ENCODE data around the gene NONO. TPM values are rescaled to one million over a fixed set of nuclear protein-coding genes. Genes with fewer than 3 reads are reported as not detected.
"Not testable (repeated sequence)": the region's sequence is repeated elsewhere in the genome, so short reads cannot be mapped to it uniquely, and the experiment has no call there.

Gene NONO
- total RNA-seq, 1 experiment from 2014 or later = 292 TPM

GRCh38 chrX:71254092-71254963, 29.1 kb upstream of the NONO start, which contains the start of gene ZMYM3:
Gene ZMYM3 (minus strand): TSS chrX:71254140. CDS start chrX:71253255, 885 bp downstream.
- DNase-seq (ENCODE audit: unreplicated experiment) = peak; percentile 83
- intact Hi-C loops (cut with micrococcal nuclease) = loop anchor here (5.0 kb wide), 1 partner anchor 113 kb away; the partner anchor contains the start of gene TAF1
- Mint-ChIP-seq H3K4me3 (ENCODE audit: unreplicated experiment) (peak within 1 kb of the TSS; percentile 92), H3K27me3 (ENCODE audit: insufficient read depth, unreplicated experiment) (peaks cover 10% of the 10 kb centered on the region), H3K27ac (ENCODE audit: low read depth, unreplicated experiment) (peak within 1 kb of the TSS; percentile 82), H3K9me3 (ENCODE audit: unreplicated experiment) (no peaks in the 10 kb centered on the region), H3K4me1 (ENCODE audit: insufficient read depth, unreplicated experiment) (peaks cover 8% of the 10 kb centered on the region), H3K36me3 (ENCODE audit: insufficient read depth, unreplicated experiment) (peaks cover 11% of the 10 kb centered on the region)
- no TSS peak for BruUV-seq (replicated peaks)
- CTCF ChIA-PET = interaction anchor here (0.5 to 1.4 kb wide), 7 partner anchors 29 to 1373 kb away, joined by 3 to 6 read pairs (median 3); partner anchors contain the start of gene NONO
- POLR2A ChIA-PET = interaction anchor here (0.7 to 3.8 kb wide), 6 partner anchors 27 to 144 kb away, joined by 3 to 64 read pairs (median 12); partner anchors contain the start of genes NONO and TAF1
- no peak for TF ChIP-seq CTCF (IDR thresholded peaks at IDR 0.05; ENCODE audit: unreplicated experiment)

- intact Hi-C loops (cut with micrococcal nuclease) = no loop called here
- peaks cover 8% of the 10 kb centered on the region for H3K4me1 Mint-ChIP-seq (ENCODE audit: insufficient read depth, unreplicated experiment)
- H3K36me3 Mint-ChIP-seq (ENCODE audit: insufficient read depth, unreplicated experiment) = peaks cover 3% of the 10 kb centered on the region
- H3K27me3 Mint-ChIP-seq (ENCODE audit: insufficient read depth, unreplicated experiment) = peaks cover 5% of the 10 kb centered on the region
- no peaks in the 10 kb centered on the region for H3K9me3 Mint-ChIP-seq (ENCODE audit: unreplicated experiment)
- DNase-seq (ENCODE audit: unreplicated experiment) = peak; percentile 41
- POLR2A ChIA-PET = interaction anchor here (0.7 to 3.8 kb wide), 2 partner anchors 109 to 276 kb away, joined by 3 to 23 read pairs; partner anchors contain the start of gene TAF1
- no peak overlapping the region for H3K4me3 Mint-ChIP-seq (ENCODE audit: unreplicated experiment)
- TF ChIP-seq CTCF (IDR thresholded peaks at IDR 0.05; ENCODE audit: unreplicated experiment) = no peak
- BruUV-seq (replicated peaks) = no TSS peak
- H3K27ac Mint-ChIP-seq (ENCODE audit: low read depth, unreplicated experiment) = no peak overlapping the region
- CTCF ChIA-PET = interaction anchor here (0.9 kb wide), 1 partner anchor 80 kb away, joined by 5 read pairs; no protein-coding TSS in a partner anchor
These were observed 27.4 kb upstream of the NONO start for GRCh38 chrX:71256051-71256450.

GRCh38 chrX:71256856-71257255, 26.6 kb upstream of the NONO start:
- Mint-ChIP-seq H3K36me3 (ENCODE audit: insufficient read depth, unreplicated experiment) (no peaks in the 10 kb centered on the region), H3K4me3 (ENCODE audit: unreplicated experiment) (no peak overlapping the region), H3K27ac (ENCODE audit: low read depth, unreplicated experiment) (no peak overlapping the region), H3K27me3 (ENCODE audit: insufficient read depth, unreplicated experiment) (no peaks in the 10 kb centered on the region), H3K9me3 (ENCODE audit: unreplicated experiment) (no peaks in the 10 kb centered on the region), H3K4me1 (ENCODE audit: insufficient read depth, unreplicated experiment) (peaks cover 8% of the 10 kb centered on the region)
- TF ChIP-seq CTCF (IDR thresholded peaks at IDR 0.05; ENCODE audit: unreplicated experiment) = no peak
- intact Hi-C loops (cut with micrococcal nuclease) = no loop called here
- CTCF ChIA-PET = interaction anchor here (0.6 kb wide), 1 partner anchor 306 kb away, joined by 3 read pairs; no protein-coding TSS in a partner anchor
- no peak for DNase-seq (ENCODE audit: unreplicated experiment)
- POLR2A ChIA-PET = interaction anchor here (0.7 to 3.8 kb wide), 2 partner anchors 26 to 109 kb away, joined by 3 to 23 read pairs; partner anchors contain the start of genes NONO and TAF1
- BruUV-seq (replicated peaks) = no TSS peak

GRCh38 chrX:71268624-71269023, 14.8 kb upstream of the NONO start:
- intact Hi-C loops (cut with micrococcal nuclease); H3K9me3 Mint-ChIP-seq (ENCODE audit: unreplicated experiment); DNase-seq (ENCODE audit: unreplicated experiment); BruUV-seq (replicated peaks); POLR2A ChIA-PET; CTCF ChIA-PET; H3K36me3 Mint-ChIP-seq (ENCODE audit: insufficient read depth, unreplicated experiment); H3K4me3 Mint-ChIP-seq (ENCODE audit: unreplicated experiment); H3K27me3 Mint-ChIP-seq (ENCODE audit: insufficient read depth, unreplicated experiment); H3K27ac Mint-ChIP-seq (ENCODE audit: low read depth, unreplicated experiment); H3K4me1 Mint-ChIP-seq (ENCODE audit: insufficient read depth, unreplicated experiment): not testable (repeated sequence)

All from MCF 10A (cell line).